ENCODE measurements around the gene SRL.

DNA sequence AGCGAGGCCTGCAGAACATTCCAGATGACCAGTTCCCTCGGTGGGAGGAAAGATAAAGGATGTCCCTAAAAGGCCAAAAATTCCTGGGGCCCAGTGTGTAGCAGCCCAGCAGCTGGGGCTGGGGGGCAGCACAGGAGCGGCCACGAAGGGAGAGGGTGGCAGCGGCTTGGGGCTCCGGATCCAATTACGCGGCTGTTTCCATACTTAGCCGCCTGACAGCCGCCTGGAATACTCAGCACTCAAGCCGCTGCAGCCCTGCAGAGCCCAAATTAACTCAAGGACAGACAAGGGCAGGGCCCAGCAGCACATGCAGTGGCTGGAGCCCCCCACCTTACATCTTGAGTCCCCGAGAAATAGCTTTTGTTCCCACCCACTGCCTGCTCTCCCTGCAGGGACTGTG, 1.3 kb downstream of the SRL start:
- TF ChIP-seq TAF1 (conservative IDR thresholded peaks at IDR 0.05) = no peak
- no peak for TF ChIP-seq REST (IDR thresholded peaks at IDR 0.05)
- TF ChIP-seq, protein P1, sequence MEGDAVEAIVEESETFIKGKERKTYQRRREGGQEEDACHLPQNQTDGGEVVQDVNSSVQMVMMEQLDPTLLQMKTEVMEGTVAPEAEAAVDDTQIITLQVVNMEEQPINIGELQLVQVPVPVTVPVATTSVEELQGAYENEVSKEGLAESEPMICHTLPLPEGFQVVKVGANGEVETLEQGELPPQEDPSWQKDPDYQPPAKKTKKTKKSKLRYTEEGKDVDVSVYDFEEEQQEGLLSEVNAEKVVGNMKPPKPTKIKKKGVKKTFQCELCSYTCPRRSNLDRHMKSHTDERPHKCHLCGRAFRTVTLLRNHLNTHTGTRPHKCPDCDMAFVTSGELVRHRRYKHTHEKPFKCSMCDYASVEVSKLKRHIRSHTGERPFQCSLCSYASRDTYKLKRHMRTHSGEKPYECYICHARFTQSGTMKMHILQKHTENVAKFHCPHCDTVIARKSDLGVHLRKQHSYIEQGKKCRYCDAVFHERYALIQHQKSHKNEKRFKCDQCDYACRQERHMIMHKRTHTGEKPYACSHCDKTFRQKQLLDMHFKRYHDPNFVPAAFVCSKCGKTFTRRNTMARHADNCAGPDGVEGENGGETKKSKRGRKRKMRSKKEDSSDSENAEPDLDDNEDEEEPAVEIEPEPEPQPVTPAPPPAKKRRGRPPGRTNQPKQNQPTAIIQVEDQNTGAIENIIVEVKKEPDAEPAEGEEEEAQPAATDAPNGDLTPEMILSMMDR (IDR thresholded peaks at IDR 0.05; ENCODE audit: low read depth, low read length, missing input control) = no peak
- no peak for TF ChIP-seq YY1 (IDR thresholded peaks at IDR 0.05)
- no peak for TF ChIP-seq SP1 (IDR thresholded peaks at IDR 0.05)
- no peak for TF ChIP-seq ZBTB33 (IDR thresholded peaks at IDR 0.05)
- no peak for TF ChIP-seq JUND (IDR thresholded peaks at IDR 0.05)

Measured in liver (tissue), 3 donors.